Endodermal cell (in vitro differentiated cells): Measurements from ENCODE around the gene DDA1. TPM values are rescaled to one million over a fixed set of nuclear protein-coding genes. Genes with fewer than 3 reads are reported as not detected.

Source experiments
- DNase-seq: peaks from one replicate; pipeline ENCODE4 v3.0.0-alpha.2; 2017
- H3K27ac ChIP-seq: 2 replicates; pipeline ENCODE4 v1.5.1; 2013; ENCODE audit warnings: mild to moderate bottlenecking, low read depth, low read length, moderate library complexity
- H3K27me3 ChIP-seq: 2 replicates; pipeline ENCODE4 v1.6.1; 2013; ENCODE audit warnings: mild to moderate bottlenecking, low read length, moderate library complexity; ENCODE audit not compliant: insufficient read depth, control insufficient read depth, poor library complexity, severe bottlenecking
- H3K36me3 ChIP-seq: 2 replicates; pipeline ENCODE4 v1.7.0; 2013; ENCODE audit warnings: mild to moderate bottlenecking, low read length, moderate library complexity; ENCODE audit not compliant: control insufficient read depth, insufficient read depth
- H3K4me1 ChIP-seq: one replicate; pipeline ENCODE4 v1.7.0; 2013; ENCODE audit warnings: low read length; ENCODE audit not compliant: control insufficient read depth, insufficient read depth
- H3K4me3 ChIP-seq: 2 replicates; pipeline ENCODE4 v1.5.1; 2013; ENCODE audit warnings: mild to moderate bottlenecking, low read length, moderate library complexity
- H3K9ac ChIP-seq: 2 replicates; pipeline ENCODE4 v1.6.1; 2013; ENCODE audit warnings: mild to moderate bottlenecking, low read length, moderate library complexity; ENCODE audit not compliant: poor library complexity, severe bottlenecking; ENCODE audit errors: extremely low read depth
- H3K9me3 ChIP-seq: 2 replicates; pipeline ENCODE4 v1.6.1; 2013; ENCODE audit warnings: mild to moderate bottlenecking, low read length, moderate library complexity; ENCODE audit not compliant: control insufficient read depth
- H3K27ac Mint-ChIP-seq: 2 replicates; pipeline ENCODE4 v1.8.0; 2020; ENCODE audit warnings: mixed read lengths
- H3K27me3 Mint-ChIP-seq: 2 replicates; pipeline ENCODE4 v1.8.0; 2021; ENCODE audit warnings: mild to moderate bottlenecking, mixed read lengths; ENCODE audit not compliant: insufficient read depth
- H3K36me3 Mint-ChIP-seq: 2 replicates; pipeline ENCODE4 v1.8.0; 2020; ENCODE audit warnings: low read depth, mixed read lengths
- H3K4me1 Mint-ChIP-seq: 2 replicates; pipeline ENCODE4 v1.8.0; 2020; ENCODE audit warnings: mixed read lengths
- H3K4me3 Mint-ChIP-seq: 2 replicates; pipeline ENCODE4 v1.8.0; 2020; ENCODE audit warnings: mild to moderate bottlenecking, moderate library complexity, mixed read lengths
- H3K9me3 Mint-ChIP-seq: 2 replicates; pipeline ENCODE4 v1.8.0; 2020; ENCODE audit warnings: mild to moderate bottlenecking, mixed read lengths
- CTCF ChIP-seq: fragments of 200-600 bp; sonication (generic); conservative IDR thresholded peaks from 2 replicates; pipeline ENCODE4 v1.5.0; 2021; ENCODE audit warnings: antibody characterized with exemption, mild to moderate bottlenecking
- WGBS, 2 experiments: methylation state at CpG; one replicate each; pipeline versions ENCODE4 v1.1.5 to v1.1.7; 2013; ENCODE audit warnings: missing lambda C conversion rate in 2 of 2, mixed read lengths in 1 of 2; ENCODE audit not compliant: insufficient coverage in 1 of 2, insufficient read length in 1 of 2; 5-methylcytosine and 5-hydroxymethylcytosine counted together
- total RNA-seq, 2 donors: library from RNA; stranded (reverse); fragmentation: NEBNext Ultra II Directional in 1 of 2; extraction: Animal tissue kit (Norgen Biotek cat#: 25700) in 1 of 2; gene quantifications; 2 replicates in 1 of 2; 3 replicates in 1 of 2; pipeline ENCODE4 v1.2.1, GENCODE V29; 2021

Gene DDA1
- total RNA-seq, 2 donors from 2014 or later, result 36.9 to 42.3 TPM

GRCh38 chr19:17339088-17339741 is 29.9 kb downstream of the DDA1 start:
- WGBS, 2 experiments, result 94 to 98% methylated on average over 15 to 32 of the region's 34 CpGs
- Mint-ChIP-seq H3K36me3 (peaks cover 15% of the 10 kb centered on the region), H3K9me3 (no peaks in the 10 kb centered on the region), H3K27ac (no peak overlapping the region), H3K4me1 (no peaks in the 10 kb centered on the region), H3K4me3 (peak overlapping the region; percentile 95), H3K27me3 (peaks cover 1% of the 10 kb centered on the region)
- no peaks in the 10 kb centered on the region for H3K27me3 ChIP-seq
- peaks cover 8% of the 10 kb centered on the region for H3K36me3 ChIP-seq
- no peak overlapping the region for H3K9ac ChIP-seq
- no peak for TF ChIP-seq CTCF
- no peaks in the 10 kb centered on the region for H3K9me3 ChIP-seq
- H3K4me1 ChIP-seq, result peaks cover 7% of the 10 kb centered on the region
- no peak overlapping the region for H3K4me3 ChIP-seq
- H3K27ac ChIP-seq, result no peak overlapping the region
- DNase-seq, result peak; percentile 92

GRCh38 chr19:17340302-17340870 is 31.0 kb downstream of the DDA1 start:
- Mint-ChIP-seq H3K9me3 (no peaks in the 10 kb centered on the region), H3K27ac (no peak overlapping the region), H3K27me3 (peaks cover 1% of the 10 kb centered on the region), H3K4me1 (no peaks in the 10 kb centered on the region), H3K4me3 (no peak overlapping the region), H3K36me3 (peaks cover 15% of the 10 kb centered on the region)
- H3K36me3 ChIP-seq, result peaks cover 8% of the 10 kb centered on the region
- peak; percentile 91 for DNase-seq
- TF ChIP-seq CTCF, result no peak
- no peak overlapping the region for H3K4me3 ChIP-seq
- H3K27me3 ChIP-seq, result no peaks in the 10 kb centered on the region
- H3K4me1 ChIP-seq, result peaks cover 7% of the 10 kb centered on the region
- WGBS, 2 experiments, result 67 to 70% methylated on average over 10 to 21 of the region's 21 CpGs
- H3K9ac ChIP-seq, result no peak overlapping the region
- H3K27ac ChIP-seq, result no peak overlapping the region
- H3K9me3 ChIP-seq, result no peaks in the 10 kb centered on the region

- no peak overlapping the region for H3K27ac ChIP-seq
- peak; percentile 83 for DNase-seq
- Mint-ChIP-seq H3K4me3 (no peak overlapping the region), H3K4me1 (no peaks in the 10 kb centered on the region), H3K9me3 (no peaks in the 10 kb centered on the region), H3K27ac (no peak overlapping the region), H3K27me3 (peaks cover 1% of the 10 kb centered on the region), H3K36me3 (peaks cover 15% of the 10 kb centered on the region)
- H3K9ac ChIP-seq, result no peak overlapping the region
- TF ChIP-seq CTCF, result no peak
- H3K4me1 ChIP-seq, result peaks cover 7% of the 10 kb centered on the region
- H3K9me3 ChIP-seq, result no peaks in the 10 kb centered on the region
- no peak overlapping the region for H3K4me3 ChIP-seq
- 79 to 86% methylated on average over 10 to 17 of the region's 17 CpGs for WGBS, 2 experiments
- H3K36me3 ChIP-seq, result peaks cover 8% of the 10 kb centered on the region
- no peaks in the 10 kb centered on the region for H3K27me3 ChIP-seq
Observed at GRCh38 chr19:17340871-17341357, 31.6 kb downstream of the DDA1 start.
